ENCODE measurements around the gene TUFT1. TPM values are rescaled to one million over a fixed set of nuclear protein-coding genes. Genes with fewer than 3 reads are reported as not detected.

TUFT1 gene
- total and polyA plus RNA-seq, 9 of the 15 experiments (the other 6 are each of a cell fraction or from before 2014, with no cell fraction given), result 0.54 to 2.0 (median 1.7) TPM

DNA sequence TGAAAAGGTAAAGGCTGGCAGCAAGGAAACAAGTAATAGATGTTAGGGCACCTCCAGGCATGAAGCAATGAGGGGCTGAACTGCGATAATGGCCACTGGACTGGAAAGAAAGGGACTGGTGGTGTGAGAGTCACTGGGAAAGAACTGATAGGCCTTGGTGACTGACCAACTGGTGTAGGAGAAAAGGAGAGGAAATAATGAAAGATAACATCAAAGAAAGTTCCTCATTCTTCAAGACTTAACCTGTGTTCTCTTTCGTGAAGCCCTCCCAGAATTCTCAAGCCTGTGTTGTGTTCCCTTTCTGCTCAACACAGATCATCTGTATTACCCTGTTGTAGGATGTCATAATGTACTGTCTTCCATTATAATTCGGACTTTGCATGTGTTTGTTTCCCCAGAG, 50.9 kb downstream of the TUFT1 start (continued):
- TF ChIP-seq, protein P1, sequence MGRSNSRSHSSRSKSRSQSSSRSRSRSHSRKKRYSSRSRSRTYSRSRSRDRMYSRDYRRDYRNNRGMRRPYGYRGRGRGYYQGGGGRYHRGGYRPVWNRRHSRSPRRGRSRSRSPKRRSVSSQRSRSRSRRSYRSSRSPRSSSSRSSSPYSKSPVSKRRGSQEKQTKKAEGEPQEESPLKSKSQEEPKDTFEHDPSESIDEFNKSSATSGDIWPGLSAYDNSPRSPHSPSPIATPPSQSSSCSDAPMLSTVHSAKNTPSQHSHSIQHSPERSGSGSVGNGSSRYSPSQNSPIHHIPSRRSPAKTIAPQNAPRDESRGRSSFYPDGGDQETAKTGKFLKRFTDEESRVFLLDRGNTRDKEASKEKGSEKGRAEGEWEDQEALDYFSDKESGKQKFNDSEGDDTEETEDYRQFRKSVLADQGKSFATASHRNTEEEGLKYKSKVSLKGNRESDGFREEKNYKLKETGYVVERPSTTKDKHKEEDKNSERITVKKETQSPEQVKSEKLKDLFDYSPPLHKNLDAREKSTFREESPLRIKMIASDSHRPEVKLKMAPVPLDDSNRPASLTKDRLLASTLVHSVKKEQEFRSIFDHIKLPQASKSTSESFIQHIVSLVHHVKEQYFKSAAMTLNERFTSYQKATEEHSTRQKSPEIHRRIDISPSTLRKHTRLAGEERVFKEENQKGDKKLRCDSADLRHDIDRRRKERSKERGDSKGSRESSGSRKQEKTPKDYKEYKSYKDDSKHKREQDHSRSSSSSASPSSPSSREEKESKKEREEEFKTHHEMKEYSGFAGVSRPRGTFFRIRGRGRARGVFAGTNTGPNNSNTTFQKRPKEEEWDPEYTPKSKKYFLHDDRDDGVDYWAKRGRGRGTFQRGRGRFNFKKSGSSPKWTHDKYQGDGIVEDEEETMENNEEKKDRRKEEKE (IDR thresholded peaks at IDR 0.05; ENCODE audit: borderline replicate concordance in 1 of 2, control insufficient read depth in 1 of 2, low read depth in 2 of 2, low read length in 1 of 2), result no peak
- TF ChIP-seq SMARCA5 (IDR thresholded peaks at IDR 0.05), result no peak
- peak; percentile 1; the same call in 1 of the 2 replicates for TF ChIP-seq ZNF24 (IDR thresholded peaks at IDR 0.05)
- TF ChIP-seq ZNF764 (CRISPR knock-in tag; IDR thresholded peaks at IDR 0.05; ENCODE audit: low read depth), result no peak
- no peak for TF ChIP-seq ETS2 (tag; IDR thresholded peaks at IDR 0.05; ENCODE audit: borderline replicate concordance, poor library complexity, severe bottlenecking)

DNA sequence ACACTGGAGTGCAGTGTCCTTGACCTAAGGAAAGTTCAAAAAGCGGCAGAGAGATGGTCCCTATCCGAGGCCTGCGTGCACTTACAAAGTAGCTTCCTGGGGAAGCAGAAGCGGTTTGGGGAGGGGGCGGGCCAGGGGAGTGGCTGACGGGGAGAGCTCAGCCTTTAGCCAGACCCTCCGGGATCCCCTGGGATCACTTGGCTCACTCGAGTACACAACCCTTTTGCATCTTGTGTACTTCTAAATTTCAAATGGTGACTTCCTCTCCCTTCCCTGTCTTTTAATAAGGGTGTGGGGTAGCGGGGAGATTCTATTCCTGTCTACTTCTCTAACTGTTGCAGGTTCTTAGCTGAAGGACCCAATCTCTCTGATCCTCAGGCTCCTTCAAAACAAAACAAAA, 53.6 kb downstream of the TUFT1 start:
- H3K79me2 ChIP-seq (ENCODE audit: control insufficient read depth, insufficient read depth, low read length), result no peaks in the 10 kb centered on the region
- 20% methylated on average over 7 of the region's 9 CpGs for WGBS (ENCODE audit: insufficient coverage, low coverage, missing lambda C conversion rate)
- intact Hi-C loops (cut with micrococcal nuclease) (loop anchor here (2.0 to 10.0 kb wide), 3 partner anchors 139 to 244 kb away; partner anchors contain the start of genes C2CD4D and POGZ), in situ Hi-C loops (cut with MboI) (no loop called here)
- TF ChIP-seq SP1 (CRISPR knock-in tag; IDR thresholded peaks at IDR 0.05) (no peak), ETV5 (CRISPR knock-in tag; IDR thresholded peaks at IDR 0.05; ENCODE audit: low read depth) (0 out of 2 replicates have a peak, but pooled peaks have one; percentile 17)
- TF ChIP-seq, protein P2, sequence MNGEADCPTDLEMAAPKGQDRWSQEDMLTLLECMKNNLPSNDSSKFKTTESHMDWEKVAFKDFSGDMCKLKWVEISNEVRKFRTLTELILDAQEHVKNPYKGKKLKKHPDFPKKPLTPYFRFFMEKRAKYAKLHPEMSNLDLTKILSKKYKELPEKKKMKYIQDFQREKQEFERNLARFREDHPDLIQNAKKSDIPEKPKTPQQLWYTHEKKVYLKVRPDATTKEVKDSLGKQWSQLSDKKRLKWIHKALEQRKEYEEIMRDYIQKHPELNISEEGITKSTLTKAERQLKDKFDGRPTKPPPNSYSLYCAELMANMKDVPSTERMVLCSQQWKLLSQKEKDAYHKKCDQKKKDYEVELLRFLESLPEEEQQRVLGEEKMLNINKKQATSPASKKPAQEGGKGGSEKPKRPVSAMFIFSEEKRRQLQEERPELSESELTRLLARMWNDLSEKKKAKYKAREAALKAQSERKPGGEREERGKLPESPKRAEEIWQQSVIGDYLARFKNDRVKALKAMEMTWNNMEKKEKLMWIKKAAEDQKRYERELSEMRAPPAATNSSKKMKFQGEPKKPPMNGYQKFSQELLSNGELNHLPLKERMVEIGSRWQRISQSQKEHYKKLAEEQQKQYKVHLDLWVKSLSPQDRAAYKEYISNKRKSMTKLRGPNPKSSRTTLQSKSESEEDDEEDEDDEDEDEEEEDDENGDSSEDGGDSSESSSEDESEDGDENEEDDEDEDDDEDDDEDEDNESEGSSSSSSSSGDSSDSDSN (IDR thresholded peaks at IDR 0.05; ENCODE audit: borderline replicate concordance in 1 of 2, low read depth in 2 of 2, low read length in 2 of 2), result 0 out of 4 replicates have a peak, but pooled peaks of 1 of the 2 experiments have one; percentile 1
- H4K20me1 ChIP-seq (replicated peaks; ENCODE audit: control insufficient read depth, insufficient read depth, low read length), result no peaks in the 10 kb centered on the region; the same call in 1 of the 2 replicates
- ATAC-seq, result peak; percentile 14; the same call in 1 of the 3 replicates
- H3K9ac ChIP-seq (ENCODE audit: insufficient read depth in 1 of 2, low read depth in 2 of 2, low read length in 2 of 2), result no peak overlapping the region
- no peak overlapping the region for H3K27ac ChIP-seq (ENCODE audit: extremely low read depth, low read depth, low read length)
- CTCF ChIA-PET (ENCODE audit: low intra/inter-chr PET ratio), result interaction anchor here (1.3 kb wide), 1 partner anchor 243 kb away, joined by 6 read pairs; no protein-coding TSS in a partner anchor
- POLR2A ChIA-PET, result interaction anchor here (0.7 to 1.0 kb wide), 2 partner anchors 54 to 131 kb away, joined by 3 read pairs; no protein-coding TSS in a partner anchor
- no peak for FAIRE-seq
- peak overlapping the region; percentile 70 for H2AFZ ChIP-seq (ENCODE audit: low read depth, low read length)
- peak overlapping the region; percentile 38; the same call in 1 of the 2 replicates for H3K4me2 ChIP-seq (ENCODE audit: insufficient read depth, low read length)
- H3K4me3 ChIP-seq, result no peak overlapping the region
- H3K27me3 ChIP-seq (ENCODE audit: control insufficient read depth in 2 of 2, insufficient read depth in 2 of 2, low read length in 2 of 2), result no peaks in the 10 kb centered on the region
- H3K36me3 ChIP-seq (ENCODE audit: control insufficient read depth, insufficient read depth, low read length), result no peaks in the 10 kb centered on the region
- no TSS peak for BruUV-seq (replicated peaks)
- H3K4me1 ChIP-seq (replicated peaks in 1 of 2; ENCODE audit: control insufficient read depth in 2 of 2, insufficient read depth in 2 of 2, low read length in 2 of 2), result peaks cover 11 to 20% of the 10 kb centered on the region in 2 experiments
- H3K9me3 ChIP-seq (replicated peaks; ENCODE audit: control insufficient read depth, insufficient read depth, low read depth, low read length), result no peaks in the 10 kb centered on the region
- H3K9me1 ChIP-seq (ENCODE audit: control insufficient read depth, insufficient read depth, low read length), result no peaks in the 10 kb centered on the region
- DNase-seq (ENCODE audit: extremely low read depth in 1 of 4, low spot score in 3 of 4), result no peak

Measured in K562 (cell line).